Stimulated activated CD8-positive, alpha-beta memory T cell treated with anti-CD3 and anti-CD28 coated beads, Interleukin-12 subunit alpha, Interleukin-12 subunit beta, amount 100 ng/mL, for 24 hours (primary cell): ENCODE measurements around the gene ZNF260.
A peak's percentile ranks its signal among the peaks of the same experiment; 100 is the strongest.
"Not testable (repeated sequence)": the region's sequence is repeated elsewhere in the genome, so short reads cannot be mapped to it uniquely, and the experiment has no call there.

ENCODE experiments used
- DNase-seq: peaks from one replicate; pipeline ENCODE4 v3.0.0-alpha.2; 2020; ENCODE audit errors: extremely low read depth

ZNF260 gene

GRCh38 chr19:36528194-36528920 lies at the start of gene ZNF260:
Gene ZNF260, minus strand, starts transcription at chr19:36528271. Its CDS starts 13,033 bp downstream, at chr19:36515238.
- DNase-seq, result peak; percentile 88

DNA sequence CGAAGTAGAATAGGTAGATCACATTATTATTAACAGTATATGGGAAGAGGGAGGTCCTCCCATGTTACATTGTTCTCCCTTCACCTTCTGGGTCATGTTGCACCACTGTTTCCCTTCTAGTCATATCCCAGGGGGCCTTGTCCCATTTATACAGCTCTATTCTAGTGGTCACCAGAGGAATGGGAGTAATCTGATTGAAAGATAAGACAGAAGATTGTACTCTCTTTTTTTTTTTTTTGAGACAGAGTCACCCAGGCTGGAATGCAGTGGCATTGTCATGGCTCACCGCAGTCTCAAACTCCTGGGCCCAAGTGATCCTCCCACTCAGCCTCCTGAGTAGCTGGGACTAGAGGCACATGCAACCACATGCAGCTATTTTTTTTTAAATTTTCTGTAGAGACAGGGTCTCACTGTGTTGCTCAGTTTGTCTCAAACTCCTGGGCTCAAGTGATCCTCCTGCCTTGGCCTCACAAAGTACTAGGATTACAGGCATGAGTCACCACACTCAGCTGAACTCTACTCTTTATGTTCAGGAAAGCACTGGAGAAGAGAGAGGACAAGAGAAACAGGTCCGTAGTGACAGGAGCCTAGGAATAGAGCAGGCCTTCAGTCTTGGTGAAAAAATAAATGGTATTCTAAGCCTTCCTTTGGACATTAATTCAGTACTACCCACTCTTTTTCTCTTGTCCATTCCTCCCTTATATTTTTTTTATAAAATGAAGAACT lies 49.4 kb upstream of the ZNF260 start:
- no peak for DNase-seq

GRCh38 chr19:36574741-36575140 lies 46.7 kb upstream of the ZNF260 start:
- DNase-seq, result no peak

DNA sequence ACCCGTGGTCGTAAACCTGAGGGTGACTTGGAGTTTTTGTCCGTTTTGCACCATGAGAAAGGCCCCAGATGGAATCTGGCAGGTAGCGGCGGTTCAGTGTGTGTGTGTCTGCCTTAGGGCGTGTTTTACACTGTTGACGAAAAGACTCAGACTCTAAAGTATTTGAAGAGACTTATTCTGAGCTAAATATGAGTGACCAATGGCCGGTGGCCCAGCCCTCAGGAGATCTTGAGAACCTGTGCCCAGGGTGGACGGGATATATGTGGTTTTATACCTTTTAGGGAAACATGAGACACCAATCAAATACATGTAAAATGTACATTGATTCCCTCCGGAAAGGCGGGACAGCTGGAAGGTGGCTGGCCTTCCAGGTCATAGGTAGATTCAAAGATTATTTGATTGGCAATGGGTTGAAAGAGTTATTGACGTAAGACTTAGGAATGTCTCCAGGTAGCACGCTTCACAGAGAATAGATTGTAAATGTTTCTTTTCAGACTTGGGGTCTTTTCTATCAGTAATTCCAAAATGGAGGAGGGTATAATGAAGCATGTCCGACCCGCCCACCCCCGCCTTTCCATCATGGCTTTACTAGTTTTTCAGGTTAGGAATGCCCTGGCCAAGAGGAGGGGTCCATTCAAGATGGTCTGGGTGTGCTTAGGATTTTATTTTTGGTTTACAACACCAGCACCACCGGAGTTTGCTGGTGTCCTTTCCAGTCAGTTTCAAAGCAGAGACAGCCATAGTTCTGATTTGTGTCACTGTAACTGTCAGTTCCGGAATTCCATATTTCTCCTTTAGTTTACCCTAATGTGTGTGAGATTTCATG lies 46.0 kb upstream of the ZNF260 start:
- no peak for DNase-seq

GRCh38 chr19:36573020-36573894 lies 45.2 kb upstream of the ZNF260 start, which contains the start of gene ZNF529:
Gene ZNF529, minus strand, starts transcription at chr19:36573292. Its CDS starts 946 bp downstream, at chr19:36572346.
- DNase-seq, result peak; percentile 57

DNA sequence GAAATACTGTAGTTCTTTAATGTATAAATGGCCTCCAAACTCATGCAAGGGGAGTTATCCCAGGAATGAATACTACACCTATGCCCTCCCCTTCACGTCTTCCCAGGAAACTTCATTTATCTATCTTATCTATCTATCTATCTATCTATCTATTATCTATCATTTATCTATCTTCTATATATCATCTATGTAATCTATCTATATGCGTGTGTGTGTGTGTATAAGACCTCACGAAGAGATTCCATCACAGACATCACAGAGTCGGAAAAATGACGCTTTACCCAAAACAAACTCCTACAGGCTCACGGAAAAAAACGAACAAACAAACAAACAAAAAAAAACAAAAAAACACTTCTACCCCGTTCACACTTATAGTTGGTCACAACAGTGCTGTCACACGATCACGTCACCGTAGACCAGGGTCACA lies 44.5 kb upstream of the ZNF260 start:
- DNase-seq, result no peak

- DNase-seq, result no peak
These were observed 36.3 kb upstream of the ZNF260 start for GRCh38 chr19:36564391-36564790.

DNA sequence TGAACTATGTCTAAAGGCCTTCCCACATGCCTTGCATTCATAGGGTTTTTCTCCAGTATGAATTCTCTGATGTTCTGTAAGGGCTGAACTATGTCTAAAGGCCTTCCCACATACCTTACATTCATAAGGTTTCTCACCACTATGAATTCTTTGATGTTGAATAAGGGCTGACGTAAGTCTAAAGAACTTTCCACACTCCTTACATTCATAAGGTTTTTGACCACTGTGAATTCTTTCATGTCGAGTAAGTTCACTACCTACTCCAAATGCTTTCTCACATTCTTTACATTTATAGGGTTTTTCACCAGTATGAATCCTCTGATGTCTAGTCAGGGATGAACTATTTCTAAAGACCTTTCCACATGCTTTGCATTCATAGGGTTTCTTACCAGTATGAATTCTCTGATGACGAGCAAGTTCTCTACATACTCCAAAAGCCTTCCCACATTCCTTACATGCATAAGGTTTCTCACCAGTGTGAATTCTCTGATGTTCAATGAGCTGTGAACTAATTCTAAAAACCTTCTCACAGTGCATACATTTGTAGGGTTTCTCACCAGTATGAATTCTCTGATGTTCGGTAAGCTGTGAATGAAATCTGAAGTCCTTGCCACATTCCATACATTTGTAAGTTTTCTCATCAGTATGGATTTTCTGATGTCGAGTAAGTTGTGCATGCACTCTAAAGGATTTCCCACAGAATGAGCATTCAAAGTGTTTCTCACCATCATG lies 19.1 kb upstream of the ZNF260 start:
- DNase-seq, result no peak

GRCh38 chr19:36528921-36529518 lies 949 bp upstream of the ZNF260 start:
- DNase-seq, result peak; percentile 3

DNA sequence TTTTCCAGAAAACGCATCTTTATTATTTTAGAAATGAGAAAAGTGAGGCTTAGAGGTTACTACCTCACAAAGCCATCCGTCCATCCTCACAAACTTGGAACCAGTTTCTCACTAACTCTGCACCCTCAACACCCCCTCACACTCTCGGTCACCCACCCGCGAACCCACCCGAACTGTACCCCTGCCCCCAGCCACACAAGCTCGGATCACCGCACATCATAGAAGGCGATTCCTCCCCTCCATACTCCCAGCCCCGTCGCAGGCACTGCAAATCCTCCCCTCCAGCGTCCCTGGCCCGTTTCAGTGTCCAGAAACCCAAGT lies 238 bp downstream of the ZNF260 start:
- DNase-seq, result no peak

DNA sequence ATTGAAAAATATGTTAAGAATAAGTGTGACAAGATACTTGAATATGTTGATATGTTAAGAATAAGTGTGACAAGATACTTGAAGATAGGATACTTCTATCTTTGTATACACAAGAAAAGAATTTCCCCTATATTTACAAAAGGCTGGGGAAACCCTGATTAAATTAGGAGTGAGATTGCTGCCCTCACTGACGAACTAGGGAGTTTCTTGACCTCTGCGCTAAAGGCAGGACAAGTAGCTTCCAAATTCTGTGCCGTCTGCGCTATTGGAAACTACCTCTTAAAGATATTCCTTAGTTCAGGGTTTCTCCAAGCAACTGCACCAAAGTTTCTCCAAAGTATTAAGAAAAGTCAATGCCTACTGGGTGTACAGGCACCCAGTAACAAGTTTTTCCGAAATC lies 730 bp downstream of the ZNF260 start:
- no peak for DNase-seq

GRCh38 chr19:36526581-36526980 lies 1.5 kb downstream of the ZNF260 start:
- no peak for DNase-seq

- DNase-seq, result no peak
These were observed 3.5 kb downstream of the ZNF260 start for GRCh38 chr19:36524617-36525016.

GRCh38 chr19:36514012-36514612 lies 14.0 kb downstream of the ZNF260 start:
- DNase-seq, result no peak

DNA sequence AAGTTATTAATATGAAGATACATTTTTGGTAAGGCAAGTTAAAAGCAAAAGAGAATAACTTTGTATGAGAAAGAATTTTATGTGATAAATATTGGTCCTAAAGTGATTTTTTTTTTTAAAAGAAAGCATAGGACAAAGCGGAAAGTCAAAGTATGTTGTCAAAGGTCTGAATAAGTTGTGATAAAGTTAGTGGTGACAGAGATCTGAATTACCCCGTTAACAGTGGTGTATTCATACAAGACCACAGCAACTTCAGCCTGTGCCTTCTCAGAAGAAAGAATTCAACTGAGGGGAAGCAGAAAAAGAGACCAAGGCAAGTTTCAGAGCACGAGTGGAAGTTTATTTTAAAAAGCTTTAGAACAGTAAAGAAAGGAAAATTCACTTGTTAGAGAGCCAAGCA lies 19.7 kb downstream of the ZNF260 start:
- no peak for DNase-seq

DNA sequence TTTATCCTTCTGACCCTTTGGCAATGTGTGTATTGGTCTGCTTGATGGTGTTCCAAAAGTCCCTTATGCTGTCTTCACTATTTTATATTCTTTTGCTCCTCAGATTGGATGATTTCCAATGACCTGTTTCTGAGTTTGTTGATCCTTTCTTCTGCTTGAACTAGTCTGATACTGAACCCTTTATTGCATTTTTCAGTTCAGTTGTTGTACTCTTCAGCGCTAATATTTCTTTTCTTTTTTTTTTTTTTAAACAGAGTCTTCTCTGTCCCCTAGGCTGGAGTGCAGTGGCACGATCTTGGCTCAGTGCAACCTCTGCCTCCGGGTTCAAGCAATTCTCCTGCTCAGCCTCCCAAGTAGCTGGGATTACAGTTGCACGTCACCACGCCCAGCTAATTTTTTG lies 26.1 kb downstream of the ZNF260 start:
- DNase-seq, result no peak

DNA sequence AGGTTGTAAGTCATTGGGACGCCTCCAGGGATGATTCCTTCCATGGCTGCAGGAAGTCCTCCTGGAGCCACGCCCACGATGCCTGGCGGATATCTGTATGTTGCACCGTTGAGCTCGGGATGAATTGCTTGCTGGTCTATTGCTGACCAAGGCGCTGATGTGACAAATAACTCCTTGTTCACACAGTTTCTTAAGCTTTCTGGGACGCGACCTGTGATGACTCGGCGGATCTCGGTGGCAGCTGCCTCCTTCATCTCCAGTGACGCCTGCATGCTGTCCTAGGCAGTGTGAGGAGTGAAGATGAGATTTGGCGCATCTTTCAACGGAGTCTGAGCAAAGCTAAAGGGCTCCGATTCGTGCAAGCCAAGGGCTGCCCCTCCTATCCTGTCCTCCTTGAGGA lies 31.1 kb downstream of the ZNF260 start:
- no peak for DNase-seq

GRCh38 chr19:36492689-36493453 lies 35.2 kb downstream of the ZNF260 start:
- DNase-seq, result not testable (repeated sequence)

DNA sequence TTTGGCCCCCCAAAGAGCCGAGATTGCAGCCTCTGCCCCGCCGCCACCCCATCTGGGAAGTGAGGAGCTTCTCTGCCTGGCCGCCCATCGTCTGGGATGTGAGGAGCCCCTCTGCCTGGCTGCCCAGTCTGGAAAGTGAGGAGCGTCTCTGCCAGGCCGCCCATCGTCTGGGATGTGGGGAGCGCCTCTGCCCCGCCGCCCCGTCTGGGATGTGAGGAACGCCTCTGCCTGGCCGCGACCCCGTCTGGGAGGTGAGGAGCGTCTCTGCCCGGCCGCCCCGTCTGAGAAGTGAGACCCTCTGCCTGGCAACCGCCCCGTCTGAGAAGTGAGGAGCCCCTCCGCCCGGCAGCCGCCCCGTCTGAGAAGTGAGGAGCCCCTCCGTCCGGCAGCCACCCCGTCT lies 37.2 kb downstream of the ZNF260 start:
- not testable (repeated sequence) for DNase-seq
